ENCODE results near the gene PLVAP. TPM values are rescaled to one million over a fixed set of nuclear protein-coding genes. Genes with fewer than 3 reads are reported as not detected.

PLVAP gene
- total and polyA plus RNA-seq, 11 donors: 7.1 to 52.8 (median 24.5) TPM

- Histone ChIP-seq H3K4me1 (peaks cover 0 to 8% (median 0%) of the 10 kb centered on the region in 12 donors), H3K27ac (no peak overlapping the region), H3K9me3 (no peaks in the 10 kb centered on the region), H3K27me3 (no peaks in the 10 kb centered on the region), H3K4me3 (no peak overlapping the region), H3K36me3 (peaks cover 0 to 70% (median 52%) of the 10 kb centered on the region in 9 donors)
- TF ChIP-seq CTCF (IDR thresholded peaks at IDR 0.05): no peak
- no peak for TF ChIP-seq POLR2A (IDR thresholded peaks at IDR 0.05)
- intact Hi-C loops (cut with DNase I): no loop called here
- 90 to 95% (median 93%) methylated on average over 40 of the region's 40 CpGs for WGBS, 4 donors
- ATAC-seq: no peak
- DNase-seq: no peak
Observed at GRCh38 chr19:17319473-17320238, 57.5 kb downstream of the PLVAP start.

- peaks cover 0 to 77% (median 59%) of the 10 kb centered on the region in 9 donors for H3K36me3 ChIP-seq
Observed at GRCh38 chr19:17318966-17319365, 58.2 kb downstream of the PLVAP start.

GRCh38 chr19:17314007-17314593 lies 63.0 kb downstream of the PLVAP start:
- TF ChIP-seq POLR2A (IDR thresholded peaks at IDR 0.05) (no peak), CTCF (IDR thresholded peaks at IDR 0.05) (no peak)
- no peak for DNase-seq
- H3K9me3 ChIP-seq: no peaks in the 10 kb centered on the region
- no peaks in the 10 kb centered on the region for H3K27me3 ChIP-seq
- no peak overlapping the region for H3K27ac ChIP-seq
- H3K4me3 ChIP-seq: no peak overlapping the region
- H3K36me3 ChIP-seq: peaks cover 0 to 49% (median 38%) of the 10 kb centered on the region in 9 donors
- intact Hi-C loops (cut with DNase I): no loop called here
- H3K4me1 ChIP-seq: peaks cover 0 to 26% (median 17%) of the 10 kb centered on the region in 12 donors
- 84 to 93% (median 90%) methylated on average over 18 to 19 of the region's 19 CpGs for WGBS, 4 donors
- no peak for ATAC-seq

More at GRCh38 chr19:17318966-17319365, 58.2 kb downstream of the PLVAP start:
- WGBS, 4 donors: 77 to 80% (median 79%) methylated on average over 6 of the region's 6 CpGs
- TF ChIP-seq POLR2A (IDR thresholded peaks at IDR 0.05) (no peak), CTCF (IDR thresholded peaks at IDR 0.05) (no peak)
- Histone ChIP-seq H3K27me3 (no peaks in the 10 kb centered on the region), H3K4me3 (no peak overlapping the region), H3K9me3 (no peaks in the 10 kb centered on the region), H3K4me1 (peaks cover 0 to 8% (median 0%) of the 10 kb centered on the region in 12 donors), H3K27ac (no peak overlapping the region)
- intact Hi-C loops (cut with DNase I): no loop called here
- no peak for DNase-seq
- no peak for ATAC-seq
